Mucosa of descending colon (tissue), 3 donors: Measurements from ENCODE around the gene ZRSR2. TPM values are rescaled to one million over a fixed set of nuclear protein-coding genes. Genes with fewer than 3 reads are reported as not detected.
A peak's percentile ranks its signal among the peaks of the same experiment; 100 is the strongest.
"Not testable (repeated sequence)": the region's sequence is repeated elsewhere in the genome, so short reads cannot be mapped to it uniquely, and the experiment has no call there.

ENCODE experiments used
- ATAC-seq: fragments of 200-7000 bp; cut with Tn5 transposase; one replicate; pipeline ENCODE4 v1.9.1; 2020; ENCODE audit warnings: mild to moderate bottlenecking, moderate library complexity
- DNase-seq, 3 donors: peaks; one replicate each; pipeline ENCODE4 v3.0.0-alpha.2; 2020
- H3K36me3 ChIP-seq: fragments of 200-600 bp; one replicate; pipeline ENCODE4 v1.8.0; 2021; ENCODE audit warnings: low read depth, mild to moderate bottlenecking
- H3K4me1 ChIP-seq: fragments of 200-600 bp; one replicate; pipeline ENCODE4 v1.8.0; 2021; ENCODE audit warnings: low read depth, mild to moderate bottlenecking
- H3K4me3 ChIP-seq: fragments of 200-600 bp; one replicate; pipeline ENCODE4 v1.8.0; 2021; ENCODE audit warnings: mild to moderate bottlenecking
- H3K9me3 ChIP-seq: fragments of 200-600 bp; one replicate; pipeline ENCODE4 v1.8.0; 2021; ENCODE audit warnings: mild to moderate bottlenecking
- CTCF ChIP-seq: fragments of 200-600 bp; IDR thresholded peaks from one replicate; pipeline ENCODE4 v1.8.0; 2022; ENCODE audit warnings: antibody characterized with exemption, mild to moderate bottlenecking
- intact Hi-C, 2 donors: fragments of 100-400 bp; cut with DNase I in 1 of 2; cut with micrococcal nuclease in 1 of 2; formaldehyde crosslinking; loops; one replicate each; pipeline versions ENCODE4 v1.11.0 to v1.11.1; 2022; cut with DNase I, micrococcal nuclease
- total RNA-seq, 3 donors: library from RNA; stranded (reverse); fragmentation: NEBNext Ultra II Directional in 2 of 3; extraction: Animal tissue kit (Norgen Biotek cat#: 25700) in 2 of 3; gene quantifications; one replicate each; pipeline versions ENCODE4 v1.2.1 to v1.2.4, GENCODE V29; 2021 to 2023
- donor health status: DM: no; HTN: no; CAD: no; lungs with moderate emphysema.
- donor health status: DM: no; HTN: no; CAD: no.
- donor health status: DM: no; HTN: yes; CAD: no.

ZRSR2 gene
- total RNA-seq, 3 donors from 2014 or later, result 7.0 to 14.0 (median 11.7) TPM

DNA sequence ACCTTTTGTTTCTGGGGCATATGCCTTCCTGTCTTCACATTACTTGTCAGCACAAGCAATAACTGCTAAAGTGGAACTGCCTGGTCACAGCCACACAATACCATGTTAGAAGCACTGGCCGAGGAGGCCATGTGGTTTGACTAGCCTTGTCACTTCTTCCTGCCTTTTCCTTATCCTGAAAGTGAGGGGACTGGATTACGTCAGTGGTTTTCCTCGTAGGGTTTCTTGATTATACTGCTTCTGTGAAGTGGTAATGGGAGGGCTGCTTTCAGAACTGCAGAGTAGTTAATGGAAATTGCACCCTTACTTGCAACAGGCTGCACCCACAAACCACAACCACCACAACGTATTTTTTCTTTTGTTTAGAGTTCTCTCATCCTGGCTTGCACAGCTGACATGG, 26.6 kb downstream of the ZRSR2 start:
- TF ChIP-seq CTCF, result no peak
- H3K4me3 ChIP-seq, result no peak overlapping the region
- intact Hi-C loops, result no loop called here
- DNase-seq (peak in 1 of 3 donors; percentile 25), ATAC-seq (no peak)
- H3K36me3 ChIP-seq, result no peaks in the 10 kb centered on the region
- H3K9me3 ChIP-seq, result no peaks in the 10 kb centered on the region
- no peaks in the 10 kb centered on the region for H3K4me1 ChIP-seq

DNA sequence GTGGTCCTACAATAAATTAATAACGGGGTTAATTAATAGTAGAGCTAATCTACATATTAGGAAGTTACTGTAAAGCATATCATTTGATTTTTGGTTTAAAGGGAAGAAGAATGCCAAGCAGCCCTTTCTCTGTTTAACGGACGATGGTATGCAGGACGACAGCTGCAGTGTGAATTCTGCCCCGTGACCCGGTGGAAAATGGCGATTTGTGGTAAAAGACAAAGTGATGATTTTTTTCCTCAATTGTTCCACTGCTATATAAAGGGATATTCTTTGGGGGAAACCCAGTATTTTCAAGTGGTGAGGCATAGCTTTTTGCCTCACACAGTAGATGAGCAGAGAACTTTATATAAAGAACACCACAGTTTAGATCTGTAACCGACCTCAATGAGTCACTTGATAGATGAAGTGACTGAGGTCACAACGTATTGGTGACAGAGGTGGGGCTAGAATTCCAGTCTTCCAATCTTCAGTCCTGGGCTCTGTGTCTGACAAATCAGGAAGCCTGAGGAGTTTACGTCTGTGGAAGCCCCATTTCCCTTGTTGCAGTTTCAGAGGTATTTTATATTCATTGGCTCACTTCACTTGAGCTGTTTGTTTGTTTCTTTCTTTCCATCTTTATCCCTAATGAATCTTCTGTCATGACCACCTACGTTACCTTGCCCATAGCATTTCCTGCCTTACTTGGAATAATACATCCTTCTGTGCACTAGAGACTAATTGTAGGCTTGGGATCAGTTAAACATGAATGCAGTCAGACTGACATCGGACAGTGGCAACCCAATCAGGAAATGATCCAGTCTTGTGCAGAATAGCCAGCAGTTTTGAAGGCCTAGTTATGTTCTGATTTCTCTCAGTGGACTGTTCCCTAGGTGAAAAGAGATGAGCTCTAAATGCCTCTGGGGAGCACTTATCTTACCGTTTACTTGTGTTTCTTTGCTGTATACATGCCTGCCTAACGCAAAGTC, 30.1 kb downstream of the ZRSR2 start:
- ATAC-seq (no peak), DNase-seq (no peak)
- Histone ChIP-seq H3K4me3 (no peak overlapping the region), H3K4me1 (no peaks in the 10 kb centered on the region), H3K9me3 (no peaks in the 10 kb centered on the region), H3K36me3 (no peaks in the 10 kb centered on the region)
- intact Hi-C loops, result no loop called here
- no peak for TF ChIP-seq CTCF

DNA sequence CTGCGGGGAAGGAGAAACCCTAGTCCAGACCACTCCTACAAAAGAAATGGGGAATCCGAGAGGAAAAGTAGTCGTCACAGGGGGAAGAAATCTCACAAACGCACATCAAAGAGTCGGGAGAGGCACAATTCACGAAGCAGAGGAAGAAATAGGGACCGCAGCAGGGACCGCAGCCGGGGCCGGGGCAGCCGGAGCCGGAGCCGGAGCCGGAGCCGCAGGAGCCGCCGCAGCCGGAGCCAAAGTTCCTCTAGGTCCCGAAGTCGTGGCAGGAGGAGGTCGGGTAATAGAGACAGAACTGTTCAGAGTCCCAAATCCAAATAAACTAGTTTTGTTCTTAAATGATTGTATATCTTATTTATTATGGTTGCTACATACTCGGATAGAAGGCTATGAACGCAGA, 32.6 kb downstream of the ZRSR2 start:
- TF ChIP-seq CTCF, result no peak
- DNase-seq (no peak), ATAC-seq (no peak)
- no peaks in the 10 kb centered on the region for H3K9me3 ChIP-seq
- no peak overlapping the region for H3K4me3 ChIP-seq
- intact Hi-C loops, result no loop called here
- no peaks in the 10 kb centered on the region for H3K36me3 ChIP-seq
- H3K4me1 ChIP-seq, result no peaks in the 10 kb centered on the region

GRCh38 chrX:15825936-15826335, 35.7 kb downstream of the ZRSR2 start:
- H3K4me1 ChIP-seq, result no peaks in the 10 kb centered on the region
- no peak for DNase-seq
- H3K4me3 ChIP-seq, result no peak overlapping the region
- no peak for ATAC-seq
- H3K36me3 ChIP-seq, result no peaks in the 10 kb centered on the region
- intact Hi-C loops, result no loop called here
- no peak for TF ChIP-seq CTCF
- no peaks in the 10 kb centered on the region for H3K9me3 ChIP-seq

DNA sequence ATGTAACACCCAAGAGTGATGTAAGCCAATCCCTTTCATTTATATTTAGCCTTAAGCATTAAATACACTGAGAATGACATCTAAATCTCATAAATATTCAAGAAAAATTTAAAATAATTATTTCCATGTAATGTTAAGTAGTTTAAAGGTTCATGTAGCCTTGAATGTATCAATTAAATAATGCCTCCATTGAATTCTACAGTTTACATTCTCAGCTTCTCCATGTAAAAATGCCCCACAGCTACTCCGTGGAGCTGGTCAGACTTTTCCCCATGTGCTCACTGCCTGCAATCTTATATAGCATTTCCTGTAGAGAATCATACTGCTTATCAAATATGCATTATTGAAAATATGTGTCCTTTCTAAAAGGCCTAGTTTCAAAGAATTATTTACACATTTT, 38.9 kb downstream of the ZRSR2 start:
- H3K4me3 ChIP-seq, result no peak overlapping the region
- no peaks in the 10 kb centered on the region for H3K9me3 ChIP-seq
- intact Hi-C loops, result no loop called here
- H3K4me1 ChIP-seq, result no peaks in the 10 kb centered on the region
- DNase-seq (no peak), ATAC-seq (no peak)
- no peak for TF ChIP-seq CTCF
- H3K36me3 ChIP-seq, result no peaks in the 10 kb centered on the region

DNA sequence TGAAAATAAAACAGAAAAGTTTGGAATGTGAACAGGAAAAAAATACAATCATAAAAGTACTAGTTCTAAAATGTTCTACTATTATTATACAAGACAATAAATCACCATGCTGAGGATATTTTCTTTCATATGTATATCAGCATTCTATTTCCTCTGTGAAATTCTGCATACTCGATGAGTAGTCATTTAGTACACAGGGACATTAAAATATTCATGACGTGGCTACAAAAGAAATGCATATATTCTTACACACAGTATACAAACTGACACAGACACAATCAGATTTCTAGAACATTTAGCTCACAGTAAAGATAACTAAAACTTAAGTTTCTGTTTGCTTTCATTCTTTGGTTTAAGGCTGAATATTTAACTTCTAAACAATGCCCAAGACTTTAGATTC, 41.1 kb downstream of the ZRSR2 start:
- not testable (repeated sequence) for ATAC-seq, H3K4me1 ChIP-seq, H3K9me3 ChIP-seq

More for the DNA sequence above, 41.1 kb downstream of the ZRSR2 start:
- DNase-seq, H3K36me3 ChIP-seq, intact Hi-C loops, H3K4me3 ChIP-seq: not testable (repeated sequence)
